Activated CD4-positive, alpha-beta T cell treated with anti-CD3 and anti-CD28 coated beads for 4 hours (primary cell): ENCODE results near the gene CA14.
"Not testable (repeated sequence)": the region's sequence is repeated elsewhere in the genome, so short reads cannot be mapped to it uniquely, and the experiment has no call there.

Experiments used
- DNase-seq, 2 donors: peaks; one replicate each; pipeline ENCODE4 v3.0.0-alpha.2; 2020

The CA14 gene

DNA sequence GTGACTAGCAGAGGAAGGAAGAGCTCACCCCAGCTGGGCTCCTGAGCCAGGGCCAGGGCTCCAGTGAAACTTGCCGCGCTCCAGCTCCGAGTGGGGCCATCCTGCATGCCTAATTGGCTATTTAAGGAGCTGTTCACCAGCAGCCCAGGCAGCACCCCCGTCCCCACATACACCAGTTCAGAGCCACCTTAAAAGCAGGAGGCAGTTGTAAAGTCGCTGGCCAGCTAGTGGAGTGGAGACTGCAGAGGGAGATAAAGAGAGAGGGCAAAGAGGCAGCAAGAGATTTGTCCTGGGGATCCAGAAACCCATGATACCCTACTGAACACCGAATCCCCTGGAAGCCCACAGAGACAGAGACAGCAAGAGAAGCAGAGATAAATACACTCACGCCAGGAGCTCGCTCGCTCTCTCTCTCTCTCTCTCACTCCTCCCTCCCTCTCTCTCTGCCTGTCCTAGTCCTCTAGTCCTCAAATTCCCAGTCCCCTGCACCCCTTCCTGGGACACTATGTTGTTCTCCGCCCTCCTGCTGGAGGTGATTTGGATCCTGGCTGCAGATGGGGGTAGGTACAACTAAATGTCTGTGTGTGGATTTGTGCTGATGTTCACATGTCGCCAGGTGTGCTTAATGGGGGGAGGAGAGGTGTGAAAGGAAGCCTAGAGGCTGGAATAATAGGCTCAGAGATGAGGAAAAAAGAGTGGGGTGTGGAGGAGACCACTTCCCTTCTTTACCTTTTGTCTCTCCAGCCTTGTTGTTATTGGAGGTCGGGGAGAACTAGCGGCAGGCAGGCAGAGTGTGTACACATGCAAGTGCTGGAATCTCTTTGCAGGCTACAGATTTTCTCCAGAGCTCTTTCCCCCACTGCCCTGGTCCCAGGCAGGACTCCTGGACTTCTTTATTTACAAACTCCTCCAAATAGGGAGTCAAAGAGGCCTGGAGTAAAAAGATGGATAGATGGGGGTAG is at the start of gene CA14:
TSS of gene CA14 (plus strand) at position 151 of the 962 bp plus-strand sequence. CDS start at position 506, 355 bp downstream.
- no peak for DNase-seq

DNA sequence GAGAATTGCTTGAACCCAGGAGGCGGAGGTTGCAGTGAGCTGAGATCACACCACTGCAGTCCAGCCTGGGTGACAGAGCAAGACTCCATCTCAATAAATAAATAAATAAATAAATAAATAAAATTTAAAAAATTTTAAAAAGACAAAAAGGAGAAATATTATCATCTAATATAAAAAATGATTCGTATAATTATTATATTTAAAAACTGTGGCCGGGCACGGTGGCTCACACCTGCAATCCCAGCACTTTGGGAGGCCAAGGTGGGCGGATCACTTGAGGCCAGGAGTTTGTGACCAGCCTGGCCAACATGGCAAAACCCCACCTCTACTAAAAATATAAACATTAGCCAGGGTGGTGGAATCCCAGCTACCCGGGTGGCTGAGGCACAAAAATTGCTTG is 49.1 kb upstream of the CA14 start:
- not testable (repeated sequence) for DNase-seq

DNA sequence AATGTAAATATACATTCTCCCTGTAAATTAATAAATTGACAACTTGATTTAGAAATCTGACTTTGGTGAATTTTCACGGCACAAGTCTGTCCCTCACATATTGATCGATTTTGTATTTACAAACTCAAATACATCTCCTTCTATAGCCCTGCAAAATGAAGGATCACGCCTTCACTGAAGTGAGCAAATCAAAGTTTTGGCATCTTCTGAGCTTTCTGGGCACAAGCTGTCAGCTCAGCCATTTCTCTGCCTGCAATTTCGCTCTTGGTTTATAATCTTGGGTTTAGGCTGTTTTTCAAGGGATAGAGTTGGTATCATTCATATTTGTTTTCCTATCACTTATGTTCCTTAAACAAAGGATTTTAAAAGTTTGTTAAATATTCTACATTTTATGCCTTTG is 47.5 kb upstream of the CA14 start:
- DNase-seq, result no peak

DNA sequence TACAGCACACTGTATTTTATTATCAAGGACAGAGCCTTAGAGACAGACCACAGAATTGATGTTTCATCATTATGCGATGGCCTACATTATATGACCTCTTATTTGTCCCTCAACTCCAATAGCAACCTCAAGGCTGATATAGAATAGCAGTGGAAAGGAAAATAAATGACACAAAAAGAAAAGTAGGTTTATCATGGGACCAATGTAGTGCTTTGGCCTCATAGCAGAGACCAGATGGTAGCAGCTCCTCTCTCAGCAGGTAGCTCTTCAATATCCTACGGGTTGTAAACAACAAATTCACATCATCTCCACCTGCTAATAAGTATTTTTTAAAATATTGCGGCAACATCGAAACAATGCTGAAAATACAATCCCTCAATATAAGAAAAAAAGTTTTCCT is 46.9 kb upstream of the CA14 start:
- DNase-seq, result no peak

DNA sequence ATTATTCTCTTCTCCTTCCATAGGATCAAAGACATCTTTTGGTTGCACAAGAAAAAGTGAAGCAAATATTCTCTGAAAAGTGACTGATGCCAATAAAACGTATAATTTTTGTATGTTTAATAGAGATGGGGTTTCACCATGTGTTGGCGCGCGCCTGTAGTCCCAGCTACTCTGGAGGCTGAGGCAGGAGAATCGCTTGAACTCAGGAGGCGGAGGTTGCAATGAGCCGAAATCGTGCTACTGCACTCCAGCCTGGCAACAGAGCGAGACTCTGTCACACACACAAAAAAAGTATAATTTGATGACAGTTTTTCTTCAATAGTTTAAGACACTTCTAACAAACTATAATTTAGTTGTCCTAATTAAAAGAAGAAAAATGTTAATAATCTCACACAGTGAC is 45.5 kb upstream of the CA14 start:
- no peak for DNase-seq

DNA sequence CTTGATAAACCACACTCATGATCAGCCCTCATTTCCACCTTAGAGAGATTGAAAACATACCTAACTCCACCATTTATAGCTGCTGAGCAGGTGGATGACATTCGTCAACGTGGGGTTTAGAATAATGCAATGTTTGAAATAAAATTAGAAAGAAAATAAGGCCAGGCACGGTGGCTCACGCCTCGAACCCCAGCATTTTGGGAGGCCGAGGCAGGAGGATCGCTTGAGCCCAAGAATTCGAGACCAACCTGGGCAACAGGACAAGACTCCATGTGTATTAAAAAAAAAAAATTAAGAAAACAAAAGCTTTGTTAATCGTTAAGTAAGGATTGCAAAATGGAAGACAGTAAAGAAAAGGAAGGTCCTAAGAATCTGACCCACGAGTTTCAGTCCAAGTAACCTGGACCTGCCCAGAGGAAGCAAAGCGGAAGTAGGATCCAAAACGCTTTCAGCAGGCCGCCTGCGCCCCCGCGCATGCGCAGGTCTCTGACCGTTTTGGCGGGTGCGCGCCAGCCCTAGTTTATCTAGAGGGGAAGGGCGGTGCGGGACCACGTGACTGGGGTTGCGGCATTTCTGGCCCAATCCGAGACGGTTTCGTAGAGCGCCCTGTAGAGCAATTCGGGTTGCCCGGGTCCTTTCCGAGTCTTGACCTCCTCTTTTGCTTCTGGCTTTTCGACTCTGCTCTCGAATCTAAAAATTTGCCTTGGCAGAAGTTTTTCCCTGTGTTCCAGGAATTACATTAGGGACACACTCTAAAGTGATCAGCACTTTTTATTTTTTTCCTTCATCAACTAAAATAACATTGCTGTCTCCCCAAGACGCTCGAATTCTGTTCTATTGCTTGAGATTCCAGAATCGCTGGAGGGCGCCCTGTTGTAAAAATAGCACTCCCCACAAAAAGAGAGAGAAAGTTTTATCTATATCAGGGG is 44.1 kb upstream of the CA14 start:
- DNase-seq, result peak; percentile 88 to 93

DNA sequence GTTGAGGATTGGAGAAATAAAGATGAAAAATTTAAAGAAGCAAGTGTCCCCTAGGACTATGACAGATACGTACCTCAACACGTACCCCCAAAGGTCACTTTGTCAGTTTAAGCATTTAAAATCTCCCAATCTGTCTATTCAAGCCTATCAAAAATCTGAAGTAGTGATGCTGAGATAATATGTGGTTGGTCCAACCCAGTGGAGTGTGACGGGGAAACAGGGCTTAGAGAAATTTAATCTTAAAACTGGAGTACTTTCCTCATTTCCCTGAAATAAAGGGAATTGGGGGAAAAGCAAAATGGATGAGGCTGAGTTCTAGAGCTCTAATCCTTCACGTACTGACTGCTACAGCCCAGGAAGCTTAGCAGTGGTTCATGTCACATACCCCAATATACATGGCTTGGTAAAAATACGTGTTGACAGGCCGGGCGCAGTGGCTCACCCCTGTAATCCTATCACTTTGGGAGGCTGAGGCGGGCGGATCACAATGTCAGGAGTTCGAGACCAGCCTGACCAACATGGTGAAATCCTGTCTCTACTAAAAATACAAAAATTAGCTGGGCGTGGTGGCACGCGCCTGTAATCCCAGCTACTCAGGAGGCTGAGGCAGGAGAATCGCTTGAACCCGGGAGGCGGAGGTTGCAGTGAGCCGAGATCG is 43.3 kb upstream of the CA14 start:
- DNase-seq, result not testable (repeated sequence)

DNA sequence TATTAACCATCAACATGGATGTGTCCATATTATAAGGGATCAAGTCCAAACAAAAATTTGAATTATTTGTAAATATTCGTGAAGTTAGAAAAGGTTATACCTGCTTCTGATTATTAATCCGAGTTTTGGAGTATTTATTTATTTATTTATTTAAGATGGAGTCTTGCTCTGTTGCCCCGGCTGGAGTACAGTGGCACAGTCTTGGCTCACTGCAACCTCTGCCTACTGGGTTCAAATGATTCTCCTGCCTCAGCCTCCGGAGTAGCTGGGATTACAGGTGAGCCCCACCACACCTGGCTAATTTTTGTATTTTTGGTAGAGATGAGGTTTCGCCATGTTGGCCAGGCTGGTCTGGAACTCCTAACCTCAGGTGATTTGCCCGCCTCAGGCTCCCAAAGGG is 41.7 kb upstream of the CA14 start:
- DNase-seq, result not testable (repeated sequence)

DNA sequence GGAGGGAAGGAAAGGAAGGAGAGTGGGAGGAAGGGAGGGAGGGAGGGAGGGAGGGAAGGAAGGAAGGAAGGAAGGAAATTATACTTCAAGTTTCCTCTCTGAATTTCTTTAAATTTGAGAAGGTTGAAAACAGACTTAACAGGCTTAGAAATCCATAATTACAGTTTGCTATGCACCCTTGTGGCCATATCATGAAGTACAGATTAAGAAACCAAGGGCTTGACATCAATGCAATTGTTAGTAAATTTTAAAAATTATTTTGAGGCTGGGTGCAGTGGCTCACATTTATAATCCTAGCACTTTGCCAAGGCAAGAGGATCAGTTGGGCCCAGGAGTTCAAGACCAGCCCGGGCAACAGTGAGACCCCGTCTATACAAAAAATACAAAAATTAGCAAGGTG is 36.0 kb upstream of the CA14 start:
- DNase-seq, result no peak

DNA sequence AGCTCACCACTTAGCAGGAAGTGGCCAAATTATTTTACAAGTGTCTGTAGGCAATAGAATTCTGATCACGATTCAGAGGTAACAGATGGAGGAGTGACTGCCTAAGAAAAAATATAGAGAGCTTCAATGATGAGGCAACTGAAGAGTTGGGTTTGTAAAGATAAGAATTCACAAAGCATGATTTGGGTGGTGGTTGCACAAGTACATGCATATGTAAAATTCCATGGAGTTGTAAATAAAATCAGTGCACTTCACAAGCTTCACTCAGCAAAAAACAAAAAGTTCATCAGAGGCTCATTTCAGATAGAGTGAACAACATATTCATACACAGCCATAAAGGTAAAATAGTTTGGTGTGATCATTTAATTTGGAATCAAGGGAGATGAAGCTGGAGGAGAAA is 32.6 kb upstream of the CA14 start:
- DNase-seq, result no peak

DNA sequence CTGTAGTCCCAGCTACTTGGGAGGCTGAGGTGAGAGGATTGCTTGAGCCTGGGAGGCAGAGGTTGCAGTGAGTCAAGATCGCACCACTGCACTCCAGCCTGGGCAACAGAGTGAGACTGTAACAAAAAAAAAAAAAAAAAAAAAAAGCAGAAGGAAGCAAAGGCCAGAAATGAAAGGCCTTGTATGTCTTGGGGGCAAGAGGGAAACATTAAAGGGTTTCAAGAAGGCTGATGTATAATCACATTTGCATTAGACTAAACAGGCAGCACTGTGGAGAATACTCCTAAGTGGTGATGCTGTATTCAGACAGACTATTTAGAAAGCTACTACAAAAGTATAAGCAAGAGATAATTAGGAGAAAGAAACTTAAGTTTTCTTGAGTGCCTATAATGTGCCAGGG is 32.0 kb upstream of the CA14 start:
- no peak for DNase-seq

DNA sequence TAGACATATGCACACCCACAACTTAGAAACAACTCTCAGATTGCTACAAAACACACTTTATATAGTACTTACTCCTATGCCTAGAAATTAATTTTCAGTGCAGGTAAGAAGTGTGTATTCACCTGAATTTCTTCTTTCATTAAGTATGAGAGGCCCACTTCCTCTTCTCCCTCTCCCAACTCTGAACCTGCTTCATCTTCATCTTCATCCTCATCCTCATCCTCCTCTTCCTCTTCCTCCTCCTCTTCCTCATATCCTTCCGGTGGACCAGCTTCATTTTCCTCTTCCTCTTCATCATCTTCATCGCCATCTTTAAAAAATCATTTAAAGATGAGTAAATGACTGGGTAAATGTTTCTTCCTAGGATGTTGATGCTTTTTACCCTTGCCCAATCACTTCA is 31.1 kb upstream of the CA14 start:
- no peak for DNase-seq

DNA sequence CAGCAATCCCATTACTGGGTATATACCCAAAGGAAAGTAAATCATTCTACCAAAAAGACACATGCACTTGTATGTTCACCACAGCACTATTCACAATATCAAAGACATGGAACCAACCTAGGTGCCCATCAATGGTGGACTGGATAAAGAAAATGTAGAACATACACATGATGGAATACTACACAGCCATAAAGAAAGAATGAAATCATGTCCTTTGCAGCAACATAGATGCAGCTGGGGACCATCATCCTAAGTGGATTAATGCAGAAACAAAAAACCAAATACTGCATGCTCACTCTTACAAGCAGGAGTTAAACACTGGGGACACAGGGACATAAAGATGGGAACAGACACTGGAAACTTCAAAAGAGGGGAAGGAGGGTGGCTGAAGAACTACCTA is 30.3 kb upstream of the CA14 start:
- DNase-seq, result no peak

DNA sequence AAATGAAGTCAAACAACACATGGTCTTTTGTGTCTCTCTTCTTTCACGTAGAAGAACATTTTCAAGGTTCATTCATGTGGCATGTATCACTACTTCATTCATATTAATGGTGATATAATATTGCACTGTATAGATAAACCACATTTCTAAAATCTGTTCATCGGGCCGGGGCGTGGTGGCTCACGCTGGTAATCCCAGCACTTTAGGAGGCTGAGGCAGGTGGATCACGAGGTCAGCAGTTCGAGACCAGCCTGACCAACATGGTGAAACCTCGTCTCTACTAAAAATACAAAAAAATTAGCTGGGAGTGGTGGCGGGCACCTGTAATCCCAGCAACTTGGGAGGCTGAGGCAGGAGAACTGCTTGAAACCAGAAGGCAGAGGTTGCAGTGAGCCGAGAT is 29.3 kb upstream of the CA14 start:
- not testable (repeated sequence) for DNase-seq

DNA sequence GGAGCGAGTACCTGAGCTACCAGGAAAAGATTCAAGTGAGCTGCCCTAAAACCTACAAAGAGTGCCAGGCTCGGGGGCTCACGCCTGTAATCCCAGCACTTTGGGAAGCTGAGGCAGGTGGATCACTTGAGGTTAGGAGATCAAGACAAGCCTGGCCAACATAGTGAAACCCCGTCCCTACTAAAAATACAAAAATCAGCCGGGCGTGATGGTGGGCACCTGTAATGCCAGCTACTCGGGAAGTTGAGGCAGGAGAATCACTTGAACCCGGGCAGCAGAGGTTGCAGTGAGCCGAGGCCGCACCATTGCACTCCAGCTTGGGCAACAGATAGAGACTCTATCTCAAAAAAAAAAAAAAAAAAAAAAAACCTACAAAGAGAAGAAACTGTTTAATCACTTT is 24.7 kb upstream of the CA14 start:
- not testable (repeated sequence) for DNase-seq

DNA sequence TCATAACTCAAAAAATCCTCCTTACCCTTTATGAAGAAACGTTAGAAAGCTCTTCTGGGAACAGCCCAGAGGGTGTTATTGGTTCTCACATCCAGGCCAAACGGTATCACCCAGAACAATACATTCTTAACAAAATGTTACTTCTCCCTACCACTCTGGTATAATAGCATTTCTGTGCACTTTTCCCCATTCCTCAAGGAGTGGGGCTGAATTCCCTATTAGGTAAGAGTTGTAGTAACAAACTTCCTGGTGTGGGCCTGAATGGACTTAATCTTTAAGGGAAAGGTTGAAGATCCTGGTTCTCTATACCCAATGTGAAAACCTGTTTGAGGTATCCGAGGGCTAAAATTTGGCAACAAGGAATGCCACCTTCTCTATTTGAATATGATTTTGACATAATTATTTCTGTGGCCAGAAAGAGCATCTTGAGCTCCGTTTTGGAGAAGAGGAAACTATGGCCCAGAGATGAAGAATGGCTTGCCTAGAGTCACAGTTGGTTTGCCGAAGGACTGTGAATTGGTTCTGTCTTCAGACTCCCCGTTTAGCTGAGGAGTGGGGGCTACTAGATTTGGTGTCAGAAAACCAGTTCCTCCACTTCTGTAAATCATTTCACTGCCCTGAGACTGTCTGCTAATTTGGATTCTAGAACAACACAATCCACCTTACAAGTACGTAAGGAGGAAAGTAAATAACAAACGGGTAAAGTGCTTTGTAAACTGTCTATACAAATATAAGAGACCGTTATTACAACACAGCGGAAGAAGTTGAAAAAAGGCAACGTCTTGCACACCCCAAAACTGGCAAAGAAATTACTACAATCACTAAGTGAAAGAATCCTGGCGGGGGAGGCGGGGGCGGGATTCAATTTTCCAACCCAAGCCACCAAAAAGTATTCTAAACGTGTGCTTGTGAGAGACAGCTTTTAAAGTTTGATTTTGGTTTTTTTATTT is 23.9 kb upstream of the CA14 start:
- peak; percentile 65 to 70 for DNase-seq

DNA sequence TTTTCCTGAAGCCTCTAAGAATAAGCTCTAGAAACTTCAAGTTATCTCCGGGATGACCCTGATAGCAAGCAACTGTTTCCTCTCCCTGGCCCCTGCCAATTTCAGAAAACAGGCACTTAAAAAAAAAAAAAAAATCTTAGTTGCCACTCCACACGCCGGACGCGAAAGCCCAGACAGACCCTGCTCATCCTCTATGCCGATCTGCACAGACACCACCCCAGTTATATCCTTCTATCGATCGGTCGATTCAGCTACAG is 23.3 kb upstream of the CA14 start:
- no peak for DNase-seq

DNA sequence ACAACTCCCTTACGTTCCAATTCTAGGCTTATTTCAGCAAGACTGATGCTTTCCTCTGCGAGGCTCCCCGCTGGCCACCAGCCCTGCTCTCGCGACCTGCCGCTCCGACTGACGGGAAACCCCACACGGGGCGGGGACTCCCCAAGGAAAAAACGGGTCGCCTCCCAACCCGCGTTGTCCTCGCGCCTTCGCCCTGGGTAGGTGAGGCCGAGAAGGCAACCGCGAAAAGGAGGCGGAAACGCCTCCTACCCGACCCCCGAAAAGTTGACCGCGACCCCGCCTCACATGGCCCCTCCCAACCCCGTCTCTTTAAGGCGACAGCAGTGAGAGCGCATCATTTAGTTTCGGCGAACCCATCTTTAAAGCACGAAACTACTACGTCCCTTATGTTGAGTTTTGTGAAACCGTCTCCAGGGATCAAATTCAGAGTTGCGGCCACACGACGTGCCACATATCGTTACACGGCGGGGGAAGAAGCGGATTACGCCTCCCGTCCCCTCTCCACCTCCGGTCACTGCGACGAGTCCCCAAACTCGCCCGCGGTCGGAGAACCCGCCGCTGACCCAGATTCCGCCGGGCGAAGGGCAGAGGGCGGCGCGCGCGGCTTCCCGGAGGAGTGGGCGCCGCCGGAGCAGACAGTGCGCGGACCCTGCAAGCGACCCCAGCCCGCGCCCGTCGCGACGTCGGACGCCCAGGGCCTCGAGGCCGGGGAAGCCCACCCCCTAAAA is 22.8 kb upstream of the CA14 start:
- peak; percentile 84 to 88 for DNase-seq

DNA sequence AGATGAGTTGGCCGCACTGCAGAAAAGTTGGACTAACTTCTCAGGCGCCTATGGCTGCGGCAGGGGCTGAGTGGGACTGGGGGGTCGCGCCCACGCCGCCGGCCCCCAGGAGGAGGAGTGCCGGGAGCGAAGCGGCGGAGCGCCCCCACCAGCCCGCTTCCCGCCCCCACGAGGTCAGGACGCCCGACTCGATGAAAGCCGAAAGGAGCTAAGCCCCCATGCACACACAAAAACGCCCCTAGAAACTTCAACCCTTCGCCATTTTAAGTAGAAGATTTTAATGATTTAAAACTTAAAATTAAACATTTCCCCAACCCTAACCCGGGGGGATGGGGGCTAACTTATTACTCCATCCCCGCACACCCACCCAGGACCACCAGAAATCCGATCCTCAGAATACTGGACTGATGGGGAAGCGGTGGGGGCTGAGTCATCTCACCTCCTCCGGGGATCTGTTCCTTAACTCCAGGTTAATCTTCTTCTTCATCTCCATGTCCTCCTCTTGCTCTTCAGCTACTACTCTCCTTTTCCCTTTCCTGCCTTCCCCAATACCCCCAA is 22.2 kb upstream of the CA14 start:
- peak; percentile 34 to 36 for DNase-seq

DNA sequence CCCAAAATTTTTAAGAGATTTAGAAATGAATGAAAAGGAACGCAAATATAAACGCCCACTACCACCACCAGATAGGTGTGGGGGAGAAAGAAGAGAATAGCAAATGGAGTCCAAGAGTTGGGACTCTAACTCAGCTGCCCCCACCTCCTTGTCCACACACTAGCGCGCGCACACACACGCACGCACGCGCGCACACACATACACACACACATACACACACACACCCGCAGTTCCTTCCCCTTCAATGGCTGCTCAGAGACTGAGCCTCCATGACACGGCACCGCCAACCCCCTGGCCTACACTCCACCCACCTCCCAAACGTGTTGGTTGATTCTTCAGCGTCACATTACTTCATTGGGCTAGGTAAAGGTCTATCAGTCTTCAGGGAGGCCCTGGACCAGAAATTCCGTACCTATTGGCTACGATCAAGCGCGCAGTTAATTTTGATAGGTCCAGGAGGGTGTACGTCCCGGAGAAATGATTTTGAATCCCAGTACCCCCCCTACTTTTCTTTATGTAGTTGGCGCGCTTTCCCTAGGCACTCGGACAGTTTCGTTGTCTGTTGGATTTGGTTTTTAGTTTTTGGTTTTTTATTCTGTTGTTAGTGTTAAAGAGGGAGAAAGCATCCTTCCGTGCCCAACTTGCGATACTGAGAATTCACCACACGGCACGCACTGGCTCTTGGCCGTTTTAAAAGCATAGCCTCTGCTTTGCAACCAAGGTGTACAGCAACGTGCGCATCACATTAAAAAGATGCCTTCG is 21.5 kb upstream of the CA14 start, which contains the start of gene ANP32E:
TSS of gene ANP32E (minus strand) at position 261 of the 762 bp plus-strand sequence. CDS start 326 bp downstream, outside the sequence.
- peak; percentile 90 to 91 for DNase-seq
